ENCODE results near the gene TNPO3.
"Not testable (repeated sequence)": the region's sequence is repeated elsewhere in the genome, so short reads cannot be mapped to it uniquely, and the experiment has no call there.

The TNPO3 gene

DNA sequence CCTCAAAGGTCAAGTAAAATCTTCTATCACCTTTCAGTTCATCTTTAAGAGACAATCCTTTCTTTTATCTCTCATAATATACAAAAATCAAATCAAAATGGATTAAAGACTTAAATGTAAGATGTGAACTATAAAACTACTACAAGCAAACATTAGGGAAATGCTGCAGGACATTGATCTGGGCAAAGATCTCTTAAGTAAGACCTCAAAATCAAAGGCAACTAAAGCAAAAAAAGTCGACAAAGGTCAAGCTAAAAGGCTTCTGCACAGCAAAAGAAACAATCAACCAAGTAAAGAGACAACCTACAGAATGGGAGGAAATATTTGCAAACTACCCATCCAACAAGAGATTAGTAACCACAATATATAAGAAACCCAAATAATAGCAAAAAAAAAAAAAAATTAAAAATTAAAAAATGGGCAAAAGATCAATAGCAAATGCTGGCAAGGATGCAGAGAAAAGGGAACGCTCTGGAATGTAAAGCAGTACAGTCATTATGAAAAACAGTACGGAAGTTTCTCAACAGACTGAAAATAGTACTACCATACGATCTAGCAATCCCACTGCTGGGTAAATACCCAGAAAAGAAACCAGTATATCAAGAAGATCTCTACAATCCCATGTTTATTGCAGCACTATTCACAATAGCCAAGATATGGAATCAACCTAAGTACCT is 41.7 kb downstream of the TNPO3 start:
- no peak for DNase-seq

DNA sequence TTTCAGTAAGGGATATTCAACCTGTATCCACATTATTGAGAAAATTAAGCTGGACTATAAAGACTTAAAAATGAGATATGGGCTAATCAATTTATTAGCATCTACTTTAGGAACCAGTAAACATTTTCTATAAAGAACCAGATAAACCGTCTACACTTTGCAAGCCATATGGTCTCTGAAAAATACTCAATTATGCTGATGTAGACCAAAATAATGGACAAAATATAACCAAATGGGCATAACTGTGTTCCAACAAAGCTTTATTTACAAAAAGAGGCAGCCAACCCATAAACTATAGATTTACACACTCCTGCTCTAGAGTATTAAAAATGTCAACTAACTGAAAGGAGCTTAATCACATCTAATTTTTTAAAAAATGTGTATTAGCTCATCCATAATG is 42.3 kb downstream of the TNPO3 start:
- DNase-seq = no peak

DNA sequence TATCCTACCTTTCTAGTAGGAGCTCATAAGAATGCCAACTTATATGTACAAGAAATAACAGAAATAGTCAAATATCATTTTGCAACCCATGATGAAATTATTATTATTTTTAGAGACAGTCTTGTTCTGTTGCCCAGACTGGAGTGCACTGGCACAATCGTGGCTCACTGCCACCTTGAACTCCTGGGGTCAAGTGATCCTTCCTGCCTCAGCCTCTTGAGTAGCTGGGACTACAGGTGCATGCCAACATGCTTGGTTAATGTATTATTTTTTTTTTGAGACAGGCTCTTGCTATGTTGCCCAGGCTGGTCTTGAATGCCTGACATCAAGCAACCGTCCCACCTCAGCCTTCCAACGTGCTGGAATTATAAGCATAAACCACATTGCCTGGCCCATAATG is 44.8 kb downstream of the TNPO3 start:
- no peak for DNase-seq

DNA sequence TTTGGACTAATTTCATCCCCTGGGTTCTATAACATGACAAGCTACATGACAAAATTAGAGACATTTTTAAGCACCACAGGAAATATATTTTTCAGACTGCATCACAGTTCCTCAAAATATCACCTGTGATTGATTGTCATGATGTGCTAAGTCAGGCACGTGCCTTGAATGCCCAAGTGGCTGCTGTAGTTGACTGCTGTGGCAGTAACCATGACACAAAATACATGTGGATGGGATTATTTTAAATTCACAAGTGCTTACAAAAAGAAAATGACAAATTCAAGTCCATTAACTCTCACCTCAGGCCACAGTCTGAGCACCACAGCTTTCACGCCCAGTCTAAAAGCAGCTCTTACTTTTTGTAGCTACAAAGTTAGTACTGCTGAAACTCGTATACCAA is 45.5 kb downstream of the TNPO3 start:
- DNase-seq = no peak

DNA sequence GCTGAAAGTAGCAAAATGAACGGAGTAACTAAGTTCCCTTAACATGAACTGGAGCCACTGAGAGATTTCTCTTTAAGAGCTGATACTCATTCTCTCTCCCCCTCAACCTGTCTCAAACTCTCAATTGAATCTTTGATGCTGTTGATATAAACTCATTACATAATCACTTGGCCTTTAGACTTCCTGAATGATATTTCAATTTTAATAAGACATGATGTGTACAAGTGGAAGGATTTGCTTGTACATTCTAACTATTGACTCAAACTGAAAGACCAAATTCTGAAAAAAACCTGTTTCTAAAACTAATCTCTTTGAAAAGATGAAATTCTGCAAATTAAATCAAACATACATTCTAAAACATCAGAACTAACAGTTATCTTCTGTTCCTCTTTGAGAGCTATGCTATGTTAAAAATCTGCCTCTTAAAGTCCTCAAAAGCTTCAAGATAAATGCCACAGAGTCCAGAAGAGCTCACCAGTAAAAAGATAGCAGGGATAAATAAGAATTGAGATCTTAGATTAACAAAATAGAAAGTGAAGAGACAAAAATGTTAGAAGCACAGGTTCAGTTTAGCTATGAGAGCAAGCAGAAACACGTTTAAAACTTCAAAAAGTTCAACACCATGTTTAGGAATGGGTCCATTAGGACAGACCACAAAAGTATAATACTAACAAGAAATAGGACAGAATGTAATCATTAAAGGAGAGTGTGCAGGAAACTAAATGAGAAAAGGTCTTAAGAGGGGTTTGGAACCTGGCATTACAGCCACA is 46.1 kb downstream of the TNPO3 start:
- DNase-seq = no peak

DNA sequence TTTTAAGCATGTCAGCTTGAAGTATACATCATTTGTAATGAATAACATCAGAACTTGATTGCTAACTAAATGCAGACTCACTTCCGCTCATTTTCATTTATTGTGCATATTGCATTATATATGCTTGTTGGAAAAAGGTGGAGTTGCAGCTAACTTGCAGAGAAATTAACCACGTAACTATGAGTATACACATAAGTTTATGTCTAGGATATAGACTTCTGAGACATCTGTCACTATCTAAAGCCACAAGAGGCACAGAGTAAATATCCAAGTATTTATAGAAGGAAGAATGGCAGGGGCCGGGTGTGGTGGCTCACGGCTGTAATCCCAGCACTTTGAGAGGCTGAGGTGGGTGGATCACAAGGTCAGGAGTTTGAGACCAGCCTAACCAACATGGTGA is 47.3 kb downstream of the TNPO3 start:
- DNase-seq = no peak

DNA sequence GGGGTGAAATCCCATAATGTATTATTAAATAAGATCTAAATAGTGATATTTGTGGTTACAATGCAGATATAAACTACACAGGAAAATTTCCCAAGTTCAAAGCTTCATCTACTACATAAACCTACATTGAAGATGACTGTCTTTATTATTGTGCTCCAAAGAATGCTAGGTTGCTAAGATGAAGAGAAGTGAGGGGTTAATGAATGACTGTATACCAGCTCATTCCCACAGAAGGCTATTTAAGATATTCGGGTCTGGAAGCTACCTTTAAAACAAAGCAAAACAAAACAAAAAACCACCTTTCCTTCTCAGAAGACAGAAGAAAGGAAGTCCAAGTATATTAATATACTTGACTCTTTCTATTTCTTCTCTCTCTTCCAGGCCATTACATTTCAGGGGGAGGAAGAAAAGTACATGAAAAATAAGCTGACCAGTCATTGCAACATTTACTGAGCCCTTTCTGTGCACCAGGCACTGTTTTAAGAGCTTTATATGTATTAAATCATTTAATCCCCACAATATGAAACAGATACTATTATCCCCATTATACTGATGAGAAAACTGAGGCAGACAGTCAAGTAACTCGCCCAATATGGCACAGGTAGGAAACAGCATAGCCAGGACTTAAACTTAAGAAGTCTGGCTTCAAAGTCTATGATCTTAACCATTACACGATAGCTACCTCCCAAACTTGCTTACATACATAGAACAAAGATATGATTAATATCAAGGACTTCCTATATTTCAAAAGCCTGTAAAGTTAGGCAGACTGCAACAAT is 48.1 kb downstream of the TNPO3 start:
- no peak for DNase-seq

DNA sequence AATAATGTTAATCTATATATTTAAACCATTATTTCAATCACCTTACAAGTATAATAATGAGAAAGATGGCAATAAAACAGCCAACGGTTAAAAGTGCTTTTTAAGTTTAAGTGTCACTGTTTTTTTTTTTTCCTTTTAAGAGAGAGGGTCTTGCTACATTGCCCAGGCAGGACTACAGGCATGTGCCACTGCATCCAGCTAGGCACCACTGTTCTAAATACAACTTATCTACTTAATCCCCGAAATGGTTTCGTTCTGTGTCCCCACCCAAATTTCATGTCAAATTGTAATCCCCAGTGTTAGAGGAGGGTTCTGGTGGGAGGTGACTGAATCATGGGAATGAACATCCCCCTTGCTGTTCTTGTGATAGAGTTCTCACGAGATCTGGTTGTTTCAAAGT is 49.7 kb downstream of the TNPO3 start:
- DNase-seq = no peak

DNA sequence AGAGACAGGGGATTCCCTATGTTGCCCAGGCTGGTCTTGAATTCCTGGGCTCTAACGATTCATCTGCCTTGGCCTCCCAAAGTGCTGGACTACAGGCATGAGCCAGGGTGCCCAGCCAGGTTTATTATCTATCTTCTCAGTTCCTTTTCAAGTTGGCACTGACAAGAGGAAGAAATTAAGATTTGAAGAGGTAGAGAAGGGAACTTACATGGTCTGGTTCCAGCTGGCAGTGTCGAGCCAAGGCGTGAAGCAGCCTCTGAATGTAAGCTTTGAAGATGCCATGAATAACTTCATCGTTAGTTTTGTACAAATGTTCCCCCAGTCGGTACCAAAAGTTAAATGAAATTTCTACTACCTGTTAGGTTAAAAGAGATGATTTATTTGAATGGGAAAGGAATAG is 57.7 kb downstream of the TNPO3 start:
- DNase-seq = no peak

DNA sequence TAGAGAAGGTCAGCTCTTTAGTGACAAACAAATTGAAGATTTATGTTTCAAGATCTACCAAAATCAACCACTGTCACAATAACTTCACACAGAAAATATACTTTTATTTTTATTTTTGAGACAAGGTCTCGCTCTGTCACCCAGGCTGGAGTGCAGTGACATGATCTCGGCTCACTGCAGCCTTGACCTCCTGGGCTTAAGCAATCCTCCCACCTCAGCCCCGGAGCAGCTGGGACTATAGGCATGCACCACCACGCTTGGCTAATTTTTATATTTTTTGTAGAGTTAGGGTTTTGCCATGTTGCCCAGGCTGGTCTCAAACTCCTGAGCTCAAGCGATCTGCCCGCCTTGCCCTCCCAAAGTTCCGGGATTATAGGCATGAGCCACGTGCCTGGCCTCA is 60.4 kb downstream of the TNPO3 start:
- DNase-seq = not testable (repeated sequence)

DNA sequence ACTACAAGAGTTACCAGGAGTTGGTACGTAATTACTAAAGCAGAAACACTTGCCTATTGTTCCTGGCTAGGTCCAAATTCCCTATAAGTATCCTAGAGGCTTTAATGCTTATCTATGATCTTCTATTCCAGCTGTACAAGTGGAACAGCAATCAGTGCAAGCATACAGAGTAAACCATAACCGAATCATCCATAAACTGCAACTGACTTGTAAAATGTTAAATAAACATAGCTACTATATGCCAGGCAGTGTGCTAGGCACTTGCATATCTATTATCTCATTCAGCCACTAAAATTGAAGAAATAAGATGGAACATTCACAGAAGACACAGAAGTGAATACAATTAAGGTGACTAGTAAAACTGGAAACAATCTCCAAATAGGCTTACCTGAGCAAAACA is 61.5 kb downstream of the TNPO3 start:
- DNase-seq = no peak

DNA sequence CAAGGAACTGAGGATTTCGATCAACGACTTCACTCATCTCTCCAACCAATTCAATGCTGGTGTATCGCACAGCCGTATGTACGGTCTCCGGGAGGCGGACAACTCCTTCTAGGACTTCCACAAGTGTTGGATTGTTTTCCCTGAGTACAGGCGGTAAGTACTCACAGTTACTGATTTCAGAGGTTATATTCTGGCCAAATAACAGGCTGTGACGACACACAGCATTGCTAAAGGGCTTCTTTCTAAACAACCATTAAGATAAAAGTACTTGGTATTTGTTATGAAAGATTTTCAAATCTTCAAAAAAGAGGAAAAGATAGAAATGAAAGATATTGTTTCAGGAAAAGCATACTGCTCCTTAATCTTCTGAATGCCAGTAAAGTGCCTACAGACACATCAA is 65.0 kb downstream of the TNPO3 start:
- no peak for DNase-seq

DNA sequence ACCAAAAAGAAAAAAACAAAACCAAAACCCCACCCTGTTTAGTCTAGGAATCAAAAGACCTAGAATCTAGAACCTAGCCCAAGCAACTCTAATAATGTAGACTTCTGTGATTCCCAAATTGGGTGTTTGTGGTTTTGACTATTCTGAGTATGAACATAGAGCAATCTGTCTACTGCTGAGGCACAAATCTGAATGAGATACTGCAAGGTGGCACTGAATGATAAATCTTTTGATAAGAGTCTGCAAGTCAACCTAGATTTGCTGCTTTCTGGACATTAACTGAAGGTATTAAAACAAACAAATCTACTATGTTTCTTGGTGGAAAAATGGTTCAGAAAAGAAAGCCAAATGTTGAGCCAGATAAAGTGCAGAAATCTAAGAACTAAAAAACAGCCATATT is 66.5 kb downstream of the TNPO3 start:
- DNase-seq = no peak

DNA sequence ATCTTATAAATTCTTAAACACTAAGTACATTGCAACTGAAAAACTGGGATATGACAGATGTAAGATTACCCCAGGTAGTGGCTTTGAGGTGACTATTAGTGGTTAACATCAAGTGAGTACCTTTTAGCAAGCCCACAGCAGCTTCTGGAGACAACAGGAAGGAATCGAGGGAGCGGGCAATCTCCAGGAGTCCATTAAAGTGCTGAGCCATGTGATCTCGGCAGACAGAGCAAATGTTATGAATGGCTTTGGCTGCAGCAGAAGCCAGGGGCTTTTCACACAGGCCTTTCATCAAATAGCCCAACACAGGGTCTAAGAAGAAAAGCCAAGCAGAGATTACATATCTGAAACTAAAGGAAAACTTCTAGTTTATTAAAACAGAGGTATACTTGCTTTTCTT is 68.3 kb downstream of the TNPO3 start:
- no peak for DNase-seq

DNA sequence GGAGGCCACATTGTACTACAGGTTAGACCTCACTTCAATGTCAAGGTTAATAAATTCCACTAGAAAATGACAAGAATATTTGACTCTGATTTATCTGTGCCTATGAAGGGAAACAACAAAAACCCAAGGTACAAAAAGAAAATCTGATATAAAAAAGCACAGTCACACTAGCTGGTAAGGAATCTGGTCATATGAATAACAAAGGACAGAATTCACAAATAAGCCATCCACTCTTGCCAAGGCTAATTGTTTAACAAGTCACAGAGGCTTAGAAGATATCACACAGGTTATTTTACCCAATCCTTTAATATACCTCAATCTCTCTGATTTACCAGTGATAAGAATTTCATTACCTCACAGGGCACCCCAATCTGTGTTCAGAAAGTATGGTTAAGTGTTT is 69.3 kb downstream of the TNPO3 start:
- no peak for DNase-seq

DNA sequence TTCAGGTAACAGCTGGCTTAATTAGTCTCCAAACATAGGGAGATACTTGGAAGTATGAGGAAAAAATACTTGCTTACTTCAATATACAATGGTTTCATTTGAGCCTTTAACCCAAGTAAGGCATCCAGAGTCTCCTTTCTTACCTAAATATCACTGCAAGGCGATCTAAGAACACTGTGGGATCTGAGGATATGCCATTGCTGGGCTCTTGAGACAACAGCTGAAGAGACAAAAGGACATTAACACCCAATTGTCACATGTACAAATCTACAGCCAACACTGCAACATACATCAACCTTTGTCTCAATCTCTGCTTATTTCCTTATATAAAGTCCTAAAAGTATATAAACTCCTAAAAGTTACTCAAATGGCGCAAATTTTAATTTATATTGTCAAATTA is 72.8 kb downstream of the TNPO3 start:
- DNase-seq = no peak

DNA sequence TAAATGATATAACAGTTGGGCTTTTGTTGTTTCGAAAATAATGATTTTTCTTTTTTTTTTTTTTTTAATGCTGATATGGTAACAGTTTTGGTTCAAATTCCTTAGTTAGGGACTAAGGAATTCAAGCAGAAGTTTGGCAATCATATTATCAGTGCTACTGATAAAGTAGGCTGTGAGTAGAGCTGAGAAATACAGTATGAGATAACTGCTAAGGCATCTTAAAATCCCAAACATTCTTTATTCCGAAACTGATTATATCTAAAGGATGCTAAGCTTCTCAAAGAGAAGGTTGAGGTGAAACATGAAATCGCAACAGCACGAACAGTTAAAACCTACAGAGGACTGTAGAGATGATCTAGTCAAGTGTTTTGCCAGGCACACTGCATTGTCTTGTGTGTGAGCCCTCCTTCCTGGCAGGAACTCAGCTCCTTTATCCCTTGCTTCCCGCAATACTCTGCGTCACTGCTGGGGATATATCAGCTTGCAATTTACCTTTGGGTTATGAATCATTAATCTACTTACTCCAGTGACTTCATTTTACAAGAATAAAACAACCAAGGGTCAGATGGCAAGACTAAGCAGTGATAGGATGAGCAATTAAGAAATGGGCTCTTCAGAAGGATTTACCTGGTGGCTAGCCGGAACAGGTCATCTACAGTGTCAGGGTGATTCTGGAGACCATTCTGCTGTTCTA is 80.5 kb downstream of the TNPO3 start:
- DNase-seq = no peak

DNA sequence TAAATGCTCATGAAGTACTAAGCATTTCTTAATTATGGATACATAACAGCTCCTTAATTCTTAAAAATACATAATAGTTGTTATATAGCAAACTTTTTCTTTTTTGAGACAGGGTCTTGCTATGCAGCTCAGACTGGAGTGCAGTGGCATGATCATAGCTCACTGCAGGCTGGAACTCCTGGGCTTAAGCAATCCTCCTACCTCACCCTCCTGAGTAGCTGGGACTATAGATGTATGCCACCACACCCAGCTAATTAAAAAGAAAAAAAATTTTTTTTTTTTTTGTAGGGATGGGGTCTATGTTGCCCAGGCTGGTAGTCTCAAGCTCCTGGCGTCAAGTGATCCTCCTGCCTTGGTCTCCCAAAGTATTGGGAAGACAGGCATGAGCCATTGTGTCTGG is 86.3 kb downstream of the TNPO3 start:
- no peak for DNase-seq

DNA sequence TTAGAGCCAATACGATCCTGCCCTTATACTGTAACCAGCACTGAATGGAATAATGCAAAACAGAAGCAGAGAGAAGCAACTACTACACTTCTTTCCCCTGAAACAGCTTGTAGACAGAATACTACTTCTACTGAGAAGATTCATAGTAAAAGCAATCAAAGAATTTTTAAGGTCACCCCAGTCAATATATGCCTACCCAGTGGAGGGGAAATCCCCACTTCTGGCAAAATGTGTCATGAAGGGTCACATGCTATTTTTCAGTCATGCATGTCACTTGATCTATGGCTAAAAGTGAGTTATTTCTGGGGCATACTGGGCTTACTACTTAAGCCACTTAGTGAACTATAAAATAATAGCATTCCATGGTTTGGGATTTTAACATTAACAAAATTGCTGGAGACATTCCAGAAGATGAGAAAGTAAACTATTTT is 91.6 kb downstream of the TNPO3 start:
- DNase-seq = no peak

DNA sequence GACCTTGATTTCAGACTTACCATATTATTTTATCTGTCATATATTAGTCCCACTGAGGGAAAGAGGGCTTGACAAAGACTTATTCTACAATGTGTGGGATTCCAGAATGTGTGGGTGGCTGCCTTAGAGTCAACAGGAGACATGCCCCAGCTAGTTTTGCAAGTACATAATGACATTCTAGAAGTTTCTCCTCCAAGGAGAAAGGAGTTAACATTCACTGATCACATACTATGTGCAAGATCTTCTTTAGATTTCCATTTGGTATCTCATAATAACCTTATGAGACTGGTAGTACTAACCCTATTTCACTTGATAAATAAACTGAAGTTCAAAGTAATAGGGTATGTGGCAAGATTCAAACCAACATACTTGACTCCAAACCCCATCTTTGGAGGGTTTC is 92.0 kb downstream of the TNPO3 start:
- DNase-seq = no peak

DNA sequence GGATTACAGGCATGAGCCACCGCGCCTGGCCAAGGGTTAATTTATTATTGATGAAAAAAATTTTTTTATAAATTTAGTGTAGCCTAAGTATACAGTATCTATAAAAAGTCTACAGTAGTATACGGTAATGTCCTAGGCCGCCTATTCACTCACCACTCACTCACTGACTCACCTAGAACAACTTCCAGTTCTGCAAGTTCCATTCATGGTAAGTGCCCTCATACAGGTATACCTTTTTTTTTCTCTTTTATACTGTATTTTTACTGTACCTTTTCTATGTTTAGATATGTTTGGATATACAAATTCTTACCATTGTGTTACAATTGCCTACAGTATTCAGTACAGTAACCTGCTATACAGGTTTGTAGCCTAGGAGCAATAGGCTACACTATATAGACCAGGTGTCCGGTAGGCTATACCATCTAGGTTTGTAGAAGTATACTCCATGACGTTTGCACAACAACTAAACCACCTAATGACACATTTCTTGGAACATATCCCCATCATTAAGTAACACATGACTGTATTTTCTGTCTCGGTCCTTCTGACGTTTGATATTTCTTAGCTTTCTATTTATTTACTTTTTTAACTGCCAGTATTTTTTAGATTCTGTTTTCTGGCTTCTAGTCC is 93.8 kb downstream of the TNPO3 start:
- no peak for DNase-seq

DNA sequence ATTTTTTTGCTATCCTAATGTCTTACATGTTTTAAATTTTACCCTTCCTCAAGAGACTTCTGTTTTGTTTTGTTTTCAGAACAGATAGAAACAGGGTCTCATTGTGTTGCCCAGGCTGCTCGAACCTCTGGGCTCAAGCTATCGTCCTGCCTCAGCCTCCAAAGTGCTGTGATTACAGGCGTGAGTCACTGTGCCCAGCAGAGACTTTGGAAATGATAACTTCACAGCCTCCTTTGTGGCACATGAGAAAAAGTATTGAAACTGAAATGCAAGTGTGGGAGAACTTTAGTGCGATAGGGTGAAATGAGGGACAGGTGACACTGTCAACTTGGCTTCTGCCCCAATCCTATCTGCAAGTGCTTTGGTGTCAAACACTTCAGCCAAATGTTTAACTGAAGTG is 95.6 kb downstream of the TNPO3 start:
- DNase-seq = no peak

DNA sequence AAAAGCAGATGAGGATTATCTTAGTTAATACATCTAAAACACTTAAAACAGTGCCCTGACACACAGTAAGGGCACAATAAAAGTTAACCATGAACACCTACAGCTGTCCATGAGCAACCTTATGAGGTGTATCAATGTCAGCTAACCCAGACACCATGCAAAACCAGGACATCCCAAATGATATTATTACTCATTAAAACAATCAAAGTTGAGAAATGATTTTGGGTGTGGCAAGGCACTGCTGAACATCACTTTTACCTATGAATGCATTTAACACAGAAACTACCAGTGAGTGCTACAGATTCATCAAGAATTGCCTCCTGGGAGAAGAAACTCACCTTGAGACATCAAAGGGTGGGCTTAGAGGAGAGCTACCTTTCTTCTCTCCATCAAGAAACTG is 98.9 kb downstream of the TNPO3 start:
- no peak for DNase-seq

All from activated gamma-delta T cell treated with Interleukin-2 at 50 U/mL for 16 hours (primary cell).